AG04450 (cell line): ENCODE measurements around the gene ADAMTSL1. TPM values are rescaled to one million over a fixed set of nuclear protein-coding genes. Genes with fewer than 3 reads are reported as not detected.

ENCODE experiments used
- CTCF ChIA-PET: fragments of 300-600, 350-600 bp; formaldehyde crosslinking; extraction: SDS; loops from one replicate; lab custom pipeline; 2022; ENCODE audit warnings: antibody characterized with exemption, inconsistent platforms; lab: Charles Lee
- POLR2A ChIA-PET: fragments of 350-600 bp; formaldehyde crosslinking; extraction: SDS; loops from one replicate; lab custom pipeline; 2021; ENCODE audit warnings: antibody characterized with exemption, inconsistent platforms; lab: Yijun Ruan, JAX
- DNase-seq: peaks from one replicate; pipeline ENCODE4 v3.0.0-alpha.2; 2011; ENCODE audit warnings: low read depth, low spot score
- H3K27ac ChIP-seq: one replicate; pipeline ENCODE4 v1.5.1; 2012; ENCODE audit warnings: low read depth, low read length, control low read depth
- H3K27me3 ChIP-seq: one replicate; pipeline ENCODE4 v1.6.0; 2012; ENCODE audit warnings: low read length; ENCODE audit not compliant: control insufficient read depth, insufficient read depth
- H3K4me3 ChIP-seq: 2 replicates; pipeline ENCODE4 v1.5.1; 2011; ENCODE audit warnings: mild to moderate bottlenecking, low read depth, low read length, control low read depth
- H3K9me3 ChIP-seq: 2 replicates; pipeline ENCODE4 v1.5.1; 2012; ENCODE audit warnings: low read length; ENCODE audit not compliant: control insufficient read depth, insufficient read depth
- CTCF ChIP-seq: IDR thresholded peaks from 2 replicates; pipeline ENCODE4 v1.5.1; 2011; ENCODE audit warnings: low read depth, low read length, control low read depth, inconsistent platforms
- polyA plus RNA-seq: library from polyadenylated mRNA; depleted of rRNA; stranded (reverse); fragments of >200 nt; gene quantifications from 2 replicates; pipeline ENCODE4 v1.2.3, GENCODE V29; 2011

Gene ADAMTSL1
- polyA plus RNA-seq, 1 experiment = 22.2 TPM

GRCh38 chr9:18907927-18908625, 434.1 kb downstream of the ADAMTSL1 start:
- no peaks in the 10 kb centered on the region for H3K27me3 ChIP-seq
- ChIA-PET POLR2A (no interaction called here), CTCF (no interaction called here)

GRCh38 chr9:18909140-18910018, 435.4 kb downstream of the ADAMTSL1 start:
- CTCF ChIA-PET = no interaction called here
- H3K27me3 ChIP-seq = no peaks in the 10 kb centered on the region
- POLR2A ChIA-PET = no interaction called here

More at GRCh38 chr9:18907927-18908625, 434.1 kb downstream of the ADAMTSL1 start:
- Histone ChIP-seq H3K9me3 (no peaks in the 10 kb centered on the region), H3K27ac (no peak overlapping the region), H3K4me3 (no peak overlapping the region)
- TF ChIP-seq CTCF = no peak
- DNase-seq = no peak

GRCh38 chr9:18910435-18910834, 436.5 kb downstream of the ADAMTSL1 start:
- H3K9me3 ChIP-seq = no peaks in the 10 kb centered on the region
- H3K27ac ChIP-seq = peak overlapping the region; percentile 11
- TF ChIP-seq CTCF = no peak
- ChIA-PET CTCF (interaction anchor here (1.5 to 1.6 kb wide), 2 partner anchors 468 to 656 kb away, joined by 5 to 8 read pairs; no protein-coding TSS in a partner anchor), POLR2A (no interaction called here)
- DNase-seq = no peak
- H3K27me3 ChIP-seq = no peaks in the 10 kb centered on the region
- no peak overlapping the region for H3K4me3 ChIP-seq

More at GRCh38 chr9:18909140-18910018, 435.4 kb downstream of the ADAMTSL1 start:
- H3K27ac ChIP-seq = no peak overlapping the region
- DNase-seq = no peak
- no peak overlapping the region for H3K4me3 ChIP-seq
- no peak for TF ChIP-seq CTCF
- no peaks in the 10 kb centered on the region for H3K9me3 ChIP-seq

GRCh38 chr9:18910916-18911315, 437.0 kb downstream of the ADAMTSL1 start:
- Histone ChIP-seq H3K27me3 (no peaks in the 10 kb centered on the region), H3K9me3 (no peaks in the 10 kb centered on the region), H3K4me3 (no peak overlapping the region; the same call in 1 of the 2 replicates), H3K27ac (peak overlapping the region; percentile 11)
- ChIA-PET POLR2A (no interaction called here), CTCF (interaction anchor here (1.5 to 1.6 kb wide), 2 partner anchors 468 to 656 kb away, joined by 5 to 8 read pairs; no protein-coding TSS in a partner anchor)
- peak; percentile 25 for TF ChIP-seq CTCF
- DNase-seq = no peak
